Measurements from ENCODE around the gene DAD1.

DAD1 gene

GRCh38 chr14:22524115-22524783, 64.8 kb downstream of the DAD1 start:
- H3K27me3 ChIP-seq (ENCODE audit: insufficient read depth, low read depth, severe bottlenecking) = no peaks in the 10 kb centered on the region
- H3K36me3 ChIP-seq = no peaks in the 10 kb centered on the region
- H3K9me3 ChIP-seq (ENCODE audit: severe bottlenecking) = no peaks in the 10 kb centered on the region
- H3K27ac ChIP-seq = no peak overlapping the region
- no peak for TF ChIP-seq CTCF (IDR thresholded peaks at IDR 0.05; ENCODE audit: low read depth, low read length)
- H3K4me3 ChIP-seq (ENCODE audit: low read depth, low read length) = no peak overlapping the region
- no peak for DNase-seq

GRCh38 chr14:22523283-22523682, 65.7 kb downstream of the DAD1 start:
- TF ChIP-seq CTCF (IDR thresholded peaks at IDR 0.05; ENCODE audit: low read depth, low read length) = no peak
- H3K27ac ChIP-seq = no peak overlapping the region
- H3K36me3 ChIP-seq = no peaks in the 10 kb centered on the region

GRCh38 chr14:22522466-22522957, 66.5 kb downstream of the DAD1 start:
- H3K27me3 ChIP-seq (ENCODE audit: insufficient read depth, low read depth, severe bottlenecking) = no peaks in the 10 kb centered on the region
- no peak for TF ChIP-seq CTCF (IDR thresholded peaks at IDR 0.05; ENCODE audit: low read depth, low read length)
- H3K9me3 ChIP-seq (ENCODE audit: severe bottlenecking) = no peaks in the 10 kb centered on the region
- no peak for DNase-seq
- H3K27ac ChIP-seq = no peak overlapping the region
- H3K36me3 ChIP-seq = no peaks in the 10 kb centered on the region
- no peak overlapping the region for H3K4me3 ChIP-seq (ENCODE audit: low read depth, low read length)

More at GRCh38 chr14:22523283-22523682, 65.7 kb downstream of the DAD1 start:
- Histone ChIP-seq H3K9me3 (ENCODE audit: severe bottlenecking) (no peaks in the 10 kb centered on the region), H3K4me3 (ENCODE audit: low read depth, low read length) (no peak overlapping the region), H3K27me3 (ENCODE audit: insufficient read depth, low read depth, severe bottlenecking) (no peaks in the 10 kb centered on the region)
- DNase-seq = no peak

GRCh38 chr14:22521449-22522239, 67.4 kb downstream of the DAD1 start:
- TF ChIP-seq CTCF (IDR thresholded peaks at IDR 0.05; ENCODE audit: low read depth, low read length) = no peak
- H3K27ac ChIP-seq = no peak overlapping the region
- H3K9me3 ChIP-seq (ENCODE audit: severe bottlenecking) = no peaks in the 10 kb centered on the region
- no peak overlapping the region for H3K4me3 ChIP-seq (ENCODE audit: low read depth, low read length)
- no peaks in the 10 kb centered on the region for H3K36me3 ChIP-seq
- DNase-seq = no peak
- H3K27me3 ChIP-seq (ENCODE audit: insufficient read depth, low read depth, severe bottlenecking) = no peaks in the 10 kb centered on the region

GRCh38 chr14:22520796-22521195, 68.2 kb downstream of the DAD1 start:
- H3K9me3 ChIP-seq (ENCODE audit: severe bottlenecking) = no peaks in the 10 kb centered on the region
- no peak overlapping the region for H3K27ac ChIP-seq
- no peak overlapping the region for H3K4me3 ChIP-seq (ENCODE audit: low read depth, low read length)
- no peak for DNase-seq
- H3K36me3 ChIP-seq = no peaks in the 10 kb centered on the region
- no peak for TF ChIP-seq CTCF (IDR thresholded peaks at IDR 0.05; ENCODE audit: low read depth, low read length)
- no peaks in the 10 kb centered on the region for H3K27me3 ChIP-seq (ENCODE audit: insufficient read depth, low read depth, severe bottlenecking)
